Measurements from ENCODE around the gene CHSY1.
"Not testable (repeated sequence)": the region's sequence is repeated elsewhere in the genome, so short reads cannot be mapped to it uniquely, and the experiment has no call there.

Gene CHSY1

DNA sequence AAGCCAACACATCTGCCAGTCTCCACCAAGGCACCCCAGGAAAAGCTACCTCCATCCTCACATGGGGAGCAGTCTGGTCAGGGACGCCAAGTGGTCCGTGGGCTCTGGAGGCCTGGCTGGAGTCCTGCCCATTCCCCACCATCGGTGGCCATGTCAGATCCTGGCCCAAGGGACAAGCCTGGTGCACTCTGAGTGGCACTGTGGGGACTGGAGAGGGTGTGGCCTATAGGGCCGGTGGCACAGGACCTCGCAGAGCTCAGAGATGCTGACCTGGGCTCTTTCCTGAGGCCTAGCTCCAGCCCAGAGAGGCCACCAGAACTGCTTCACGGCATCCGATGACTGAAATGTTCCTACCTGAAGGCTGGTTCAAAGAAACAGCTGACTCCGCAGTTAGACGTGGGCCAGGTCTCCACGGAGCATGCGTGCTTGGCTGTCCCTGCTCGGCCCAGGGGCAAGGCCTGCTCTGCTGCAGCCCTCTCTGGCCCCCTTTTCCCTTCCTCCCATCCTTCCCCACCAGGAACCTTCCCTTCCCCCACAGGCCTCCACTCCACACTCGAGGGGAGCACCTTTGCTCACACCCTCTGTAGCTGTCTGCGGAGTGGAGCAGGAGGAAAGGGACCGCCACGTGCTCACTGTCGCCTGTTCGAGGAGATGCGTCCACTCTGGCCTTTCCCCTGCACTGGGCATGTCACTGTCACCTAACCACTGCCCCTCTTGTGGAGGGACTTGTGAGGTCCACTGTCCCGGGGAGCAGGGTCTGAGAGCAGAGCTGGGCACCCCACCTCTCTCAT, 119.3 kb downstream of the CHSY1 start:
- DNase-seq: no peak

DNA sequence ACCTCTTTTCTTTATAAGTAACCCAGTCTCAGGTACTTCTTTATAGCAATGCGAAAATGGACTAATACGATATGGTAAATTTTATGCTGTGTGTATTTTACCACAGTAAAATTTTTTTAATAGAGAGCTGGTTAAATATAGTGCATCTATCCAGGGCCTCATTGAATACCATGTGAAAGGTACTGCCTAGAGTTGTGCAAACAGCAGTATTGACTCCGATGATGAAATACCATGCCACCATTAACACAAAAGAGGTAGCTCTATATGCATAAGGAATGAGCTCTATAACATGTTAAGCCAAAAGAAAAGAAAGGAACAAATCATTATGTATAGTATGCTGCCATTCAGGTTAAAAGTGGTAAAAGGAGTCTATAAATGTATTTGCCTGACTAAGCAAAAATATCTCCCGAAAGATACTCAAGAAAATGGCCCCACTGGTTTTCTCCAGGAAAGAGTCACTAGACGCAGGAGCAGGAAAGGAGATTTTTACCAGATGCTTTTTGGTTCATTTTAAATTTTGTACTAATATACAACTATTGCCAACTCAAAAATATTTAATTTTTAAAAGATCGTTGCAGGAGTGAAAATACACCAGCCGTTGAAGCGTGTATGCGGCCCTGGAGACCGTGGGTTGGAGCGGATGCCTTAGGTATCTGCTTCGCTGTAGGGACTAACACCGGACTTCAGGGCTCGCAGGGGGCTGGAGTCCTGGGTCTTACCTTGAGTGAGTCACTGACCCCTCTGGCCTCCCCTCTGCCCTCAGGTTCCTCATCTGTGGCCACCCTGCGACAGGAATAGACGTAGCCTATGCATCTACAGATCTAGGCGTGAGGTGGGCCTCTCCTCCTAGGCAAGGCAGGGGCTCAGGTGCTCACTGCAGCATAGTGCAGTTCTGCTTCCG, 120.1 kb downstream of the CHSY1 start:
- no peak for DNase-seq

DNA sequence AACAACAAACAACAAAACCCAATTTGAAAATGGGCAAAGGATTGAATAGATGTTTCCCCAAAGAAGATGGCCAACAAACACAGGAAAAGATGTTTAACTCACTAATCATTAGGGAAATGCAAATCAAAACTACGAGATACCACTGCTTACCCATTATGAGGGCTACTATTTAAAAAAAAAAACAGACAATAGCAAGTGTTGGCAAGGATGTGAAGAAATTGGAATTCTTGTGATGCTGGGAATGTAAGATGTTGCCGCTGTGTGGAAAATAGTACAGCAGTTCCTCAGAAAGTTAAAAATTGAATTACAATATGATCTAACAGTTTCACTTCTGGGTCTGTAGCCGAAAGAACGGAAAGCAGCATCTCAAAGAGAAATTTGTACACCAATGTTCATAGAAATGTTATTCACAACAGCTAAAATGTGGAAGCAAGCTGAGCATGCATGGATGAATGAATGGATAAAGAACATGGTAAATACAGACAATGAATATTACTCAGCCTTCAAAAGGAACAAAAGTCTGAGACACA, 121.9 kb downstream of the CHSY1 start:
- DNase-seq: no peak

DNA sequence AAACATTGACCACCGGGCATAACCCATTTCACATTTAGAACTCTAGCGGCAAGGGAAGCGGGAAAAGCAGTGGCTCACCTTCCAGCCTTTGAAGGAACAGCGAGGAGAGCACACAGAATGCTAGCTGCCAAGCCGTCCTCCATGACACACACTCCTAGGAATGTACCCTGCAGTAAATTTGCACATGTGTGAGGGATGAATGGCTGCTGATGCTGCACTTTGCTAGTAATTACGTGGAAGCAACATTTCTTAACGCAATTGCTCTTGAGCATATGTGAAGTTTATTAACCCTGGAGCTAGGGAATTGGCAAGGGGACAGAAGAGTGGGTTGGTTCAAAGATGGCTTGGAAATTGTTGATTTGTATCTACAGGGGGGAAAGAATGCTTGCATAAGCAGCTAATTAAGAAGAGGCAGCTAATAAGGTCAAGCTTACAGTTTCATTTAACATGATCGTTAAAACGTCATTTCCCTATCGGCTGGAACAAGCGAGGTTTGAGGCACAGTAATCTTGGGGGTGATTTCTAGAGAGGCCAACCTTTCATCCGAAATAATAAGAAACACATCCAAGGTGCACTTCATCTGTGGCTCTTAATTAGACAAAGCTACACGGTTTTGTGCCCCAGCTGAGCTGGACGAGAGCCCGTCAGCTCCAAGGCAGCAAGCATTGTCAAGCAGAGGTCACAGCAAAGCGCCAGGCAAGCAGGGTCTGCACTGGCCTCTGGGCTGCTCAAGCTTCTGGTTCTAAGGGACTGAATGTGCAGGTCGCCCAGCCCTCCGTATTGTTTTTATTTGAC, 123.4 kb downstream of the CHSY1 start:
- peak in 1 of 2 experiments; percentile 21 for DNase-seq

DNA sequence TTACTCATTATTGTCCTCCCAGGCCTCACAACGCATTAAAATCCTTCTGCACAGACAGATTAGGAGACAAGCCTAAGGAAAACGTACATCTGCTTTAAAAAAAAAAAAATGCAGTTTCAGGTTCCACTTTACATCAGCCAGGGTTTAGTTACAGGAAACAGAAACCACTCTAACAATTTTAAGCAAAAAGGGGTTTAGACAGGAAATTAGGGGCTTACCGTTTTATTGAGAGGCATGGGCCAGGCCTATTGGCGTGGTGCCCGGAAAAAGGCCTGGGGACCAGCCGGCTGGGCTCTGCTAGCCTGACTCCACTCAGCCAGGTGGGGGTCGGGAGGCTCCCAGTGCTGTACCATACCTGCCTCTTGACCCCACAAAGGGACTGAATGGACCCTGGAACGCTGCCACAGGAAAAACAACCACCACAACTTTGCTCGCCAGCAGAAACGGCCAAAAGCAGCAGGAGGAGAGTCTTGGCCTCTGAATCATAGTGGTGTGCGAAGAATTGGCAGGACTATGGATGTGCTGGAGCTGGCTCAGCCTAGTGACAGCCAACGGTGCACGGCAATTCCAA, 124.3 kb downstream of the CHSY1 start:
- DNase-seq: peak in 1 of 2 experiments; percentile 68

DNA sequence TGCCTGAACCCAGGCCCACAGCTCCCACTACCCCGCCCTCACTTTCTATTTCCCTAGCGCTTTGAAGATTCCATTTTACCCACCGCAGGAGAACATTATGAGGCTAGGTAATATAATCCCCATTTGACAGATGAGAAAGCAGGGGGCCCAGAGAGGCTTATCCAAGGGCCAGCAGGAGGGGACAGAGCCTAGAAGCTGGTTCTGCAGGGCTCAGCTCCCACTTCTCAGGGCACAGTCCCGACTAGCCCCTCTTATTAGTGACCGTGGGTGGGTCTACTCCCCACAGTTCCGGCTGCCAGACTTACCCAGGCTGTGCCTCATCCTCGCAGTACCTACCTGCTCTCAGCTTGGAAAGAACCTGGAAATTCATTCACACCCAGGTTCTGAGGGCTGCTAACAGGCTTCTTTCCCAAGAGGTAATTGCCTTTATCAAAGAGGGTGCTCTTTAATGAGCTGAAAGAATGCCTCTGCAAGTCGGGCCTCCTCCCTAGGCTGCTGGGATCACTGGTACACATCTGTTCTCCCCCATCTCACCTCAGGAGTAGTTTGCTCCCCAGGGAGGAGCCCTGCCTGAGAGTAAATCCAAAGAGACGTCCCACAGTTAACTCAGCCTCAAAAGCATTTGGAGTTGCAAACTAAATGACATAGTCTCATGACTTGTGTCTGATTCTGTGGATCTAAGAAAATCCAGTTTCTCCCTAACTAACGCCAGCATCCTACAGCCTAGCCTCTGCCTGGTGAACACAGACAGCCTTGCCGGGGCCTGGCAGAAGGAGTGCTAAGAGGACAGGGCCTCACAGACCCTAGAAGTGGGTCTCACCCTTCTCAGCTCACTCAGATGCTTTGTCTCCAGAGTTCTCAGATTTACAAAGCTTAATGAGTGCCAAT, 125.0 kb downstream of the CHSY1 start:
- DNase-seq: no peak

DNA sequence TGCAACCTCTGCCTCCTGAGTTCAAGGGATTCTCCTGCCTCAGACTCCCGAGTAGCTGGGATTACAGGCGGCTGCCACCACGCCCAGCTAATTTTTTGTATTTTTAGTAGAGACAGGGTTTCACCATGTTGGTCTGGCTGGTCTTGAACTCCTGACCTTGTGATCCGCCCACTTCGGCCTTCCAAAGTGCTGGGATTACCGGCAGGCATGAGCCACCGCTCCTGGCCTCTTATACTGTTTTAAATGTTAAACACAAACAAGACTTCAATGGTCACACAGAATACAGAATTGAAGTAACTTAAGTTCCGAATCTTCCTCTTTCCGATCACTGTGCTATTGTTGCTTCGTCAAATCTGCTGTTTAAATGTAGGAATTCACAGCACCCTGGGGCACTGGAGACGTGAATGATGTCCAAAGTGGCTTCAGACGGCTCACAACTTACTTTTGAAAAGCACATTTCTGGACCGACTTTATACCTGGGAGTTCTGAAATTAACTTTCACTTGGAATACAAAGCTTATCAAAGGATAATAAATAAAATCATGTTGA, 125.9 kb downstream of the CHSY1 start:
- not testable (repeated sequence) for DNase-seq

Measured in SW 1271 (cell line).